BLaER1 (cell line): ENCODE results near the gene KAT7.
A peak's percentile ranks its signal among the peaks of the same experiment; 100 is the strongest.
"Not testable (repeated sequence)": the region's sequence is repeated elsewhere in the genome, so short reads cannot be mapped to it uniquely, and the experiment has no call there.

Experiments used
- H3K27ac ChIP-seq: shearing (Covaris generic); formaldehyde crosslinking; 2 replicates; pipeline ENCODE4 v1.8.1; 2022
- H3K27me3 ChIP-seq: shearing (Covaris generic); formaldehyde crosslinking; 2 replicates; pipeline ENCODE4 v1.8.1; 2022
- H3K36me3 ChIP-seq: shearing (Covaris generic); formaldehyde crosslinking; 2 replicates; pipeline ENCODE4 v1.8.1; 2022
- H3K4me1 ChIP-seq: shearing (Covaris generic); formaldehyde crosslinking; 2 replicates; pipeline ENCODE4 v1.8.1; 2022
- H3K4me2 ChIP-seq: shearing (Covaris generic); formaldehyde crosslinking; 2 replicates; pipeline ENCODE4 v1.8.1; 2022
- H3K4me3 ChIP-seq: shearing (Covaris generic); formaldehyde crosslinking; 2 replicates; pipeline ENCODE4 v1.8.1; 2022
- H3K9ac ChIP-seq: shearing (Covaris generic); formaldehyde crosslinking; 2 replicates; pipeline ENCODE4 v1.8.1; 2022
- H3K9me3 ChIP-seq: shearing (Covaris generic); formaldehyde crosslinking; 2 replicates; pipeline ENCODE4 v1.8.1; 2022
- H4K20me1 ChIP-seq: shearing (Covaris generic); formaldehyde crosslinking; 2 replicates; pipeline ENCODE4 v1.8.1; 2022
- Cebpa-rat ChIP-seq: shearing (Covaris generic); IDR thresholded peaks from 2 replicates; pipeline ENCODE4 v1.8.1; 2022

The KAT7 gene

GRCh38 chr17:49821466-49821865 is 33.0 kb downstream of the KAT7 start:
- peaks cover 27% of the 10 kb centered on the region for H3K4me1 ChIP-seq
- TF ChIP-seq Cebpa-rat, result no peak
- H3K4me3 ChIP-seq, result no peak overlapping the region
- H3K4me2 ChIP-seq, result no peak overlapping the region
- peaks cover 57% of the 10 kb centered on the region for H4K20me1 ChIP-seq
- H3K9ac ChIP-seq, result no peak overlapping the region
- H3K27ac ChIP-seq, result no peak overlapping the region
- no peaks in the 10 kb centered on the region for H3K9me3 ChIP-seq
- no peaks in the 10 kb centered on the region for H3K27me3 ChIP-seq
- H3K36me3 ChIP-seq, result peaks cover 100% of the 10 kb centered on the region

- Histone ChIP-seq H3K36me3 (peaks cover 100% of the 10 kb centered on the region), H4K20me1 (peaks cover 53% of the 10 kb centered on the region), H3K4me2 (no peak overlapping the region), H3K4me1 (peaks cover 23% of the 10 kb centered on the region), H3K9ac (no peak overlapping the region), H3K9me3 (no peaks in the 10 kb centered on the region), H3K27ac (no peak overlapping the region), H3K27me3 (no peaks in the 10 kb centered on the region), H3K4me3 (no peak overlapping the region)
- no peak for TF ChIP-seq Cebpa-rat
Observed at GRCh38 chr17:49821916-49822315, 33.4 kb downstream of the KAT7 start.

GRCh38 chr17:49822829-49823228 is 34.3 kb downstream of the KAT7 start:
- H3K9me3 ChIP-seq, result no peaks in the 10 kb centered on the region
- H3K4me2 ChIP-seq, result no peak overlapping the region
- H3K9ac ChIP-seq, result no peak overlapping the region
- H3K4me3 ChIP-seq, result no peak overlapping the region
- H4K20me1 ChIP-seq, result peaks cover 44% of the 10 kb centered on the region
- TF ChIP-seq Cebpa-rat, result no peak
- peaks cover 16% of the 10 kb centered on the region for H3K4me1 ChIP-seq
- no peak overlapping the region for H3K27ac ChIP-seq
- H3K36me3 ChIP-seq, result peaks cover 100% of the 10 kb centered on the region
- H3K27me3 ChIP-seq, result no peaks in the 10 kb centered on the region

- Histone ChIP-seq H3K9ac (no peak overlapping the region), H3K9me3 (no peaks in the 10 kb centered on the region), H3K27me3 (no peaks in the 10 kb centered on the region), H3K36me3 (peaks cover 100% of the 10 kb centered on the region), H4K20me1 (peaks cover 36% of the 10 kb centered on the region), H3K4me1 (peaks cover 15% of the 10 kb centered on the region), H3K27ac (no peak overlapping the region), H3K4me3 (no peak overlapping the region), H3K4me2 (no peak overlapping the region)
- no peak for TF ChIP-seq Cebpa-rat
Observed at GRCh38 chr17:49823614-49824013, 35.1 kb downstream of the KAT7 start.

- no peaks in the 10 kb centered on the region for H3K27me3 ChIP-seq
- H4K20me1 ChIP-seq, result peaks cover 16% of the 10 kb centered on the region; the same call in 1 of the 2 replicates
- peaks cover 18% of the 10 kb centered on the region for H3K4me1 ChIP-seq
- H3K9me3 ChIP-seq, result no peaks in the 10 kb centered on the region
- no peak overlapping the region for H3K27ac ChIP-seq
- peaks cover 100% of the 10 kb centered on the region for H3K36me3 ChIP-seq
- no peak overlapping the region for H3K9ac ChIP-seq
- TF ChIP-seq Cebpa-rat, result no peak
- no peak overlapping the region for H3K4me3 ChIP-seq
- no peak overlapping the region for H3K4me2 ChIP-seq
Observed at GRCh38 chr17:49825645-49826044, 37.2 kb downstream of the KAT7 start.

- not testable (repeated sequence) for H3K27ac ChIP-seq, H4K20me1 ChIP-seq, H3K27me3 ChIP-seq, H3K4me3 ChIP-seq, H3K9me3 ChIP-seq, H3K9ac ChIP-seq
- H3K4me1 ChIP-seq, result peaks cover 33% of the 10 kb centered on the region
- H3K4me2 ChIP-seq, result peak overlapping the region; percentile 8; the same call in 1 of the 2 replicates
- peaks cover 100% of the 10 kb centered on the region for H3K36me3 ChIP-seq
Observed at GRCh38 chr17:49828325-49828724, 39.8 kb downstream of the KAT7 start.

- no peak for TF ChIP-seq Cebpa-rat
- H3K9ac ChIP-seq, result no peak overlapping the region
- H3K36me3 ChIP-seq, result peaks cover 100% of the 10 kb centered on the region
- 0 out of 2 replicates have a peak overlapping the region, but pooled peaks have one; percentile 12 for H3K27ac ChIP-seq
- H3K27me3 ChIP-seq, result no peaks in the 10 kb centered on the region
- H3K4me1 ChIP-seq, result peaks cover 40% of the 10 kb centered on the region
- no peak overlapping the region for H3K4me3 ChIP-seq
- H3K9me3 ChIP-seq, result peaks cover 3% of the 10 kb centered on the region
- H3K4me2 ChIP-seq, result peak overlapping the region; percentile 6; the same call in 1 of the 2 replicates
- H4K20me1 ChIP-seq, result 0 out of 2 replicates have a peak, but pooled peaks cover 5% of the 10 kb centered on the region
Observed at GRCh38 chr17:49829026-49829425, 40.5 kb downstream of the KAT7 start.

GRCh38 chr17:49830605-49831004 is 42.1 kb downstream of the KAT7 start:
- peaks cover 93% of the 10 kb centered on the region for H3K36me3 ChIP-seq
- no peaks in the 10 kb centered on the region for H3K27me3 ChIP-seq
- H4K20me1 ChIP-seq, result no peaks in the 10 kb centered on the region
- no peak overlapping the region for H3K4me2 ChIP-seq
- no peak overlapping the region for H3K9ac ChIP-seq
- no peak overlapping the region for H3K27ac ChIP-seq
- peaks cover 56% of the 10 kb centered on the region for H3K4me1 ChIP-seq
- peaks cover 7% of the 10 kb centered on the region for H3K9me3 ChIP-seq
- H3K4me3 ChIP-seq, result no peak overlapping the region
- TF ChIP-seq Cebpa-rat, result no peak

GRCh38 chr17:49832840-49833599 is 44.5 kb downstream of the KAT7 start:
- H3K27ac ChIP-seq, result peak overlapping the region; percentile 77; the same call in 1 of the 2 replicates
- TF ChIP-seq Cebpa-rat, result no peak
- peaks cover 76% of the 10 kb centered on the region for H3K4me1 ChIP-seq
- peaks cover 7% of the 10 kb centered on the region for H3K9me3 ChIP-seq
- no peaks in the 10 kb centered on the region for H3K27me3 ChIP-seq
- no peak overlapping the region for H3K4me3 ChIP-seq
- H4K20me1 ChIP-seq, result no peaks in the 10 kb centered on the region
- peaks cover 72% of the 10 kb centered on the region for H3K36me3 ChIP-seq
- no peak overlapping the region for H3K9ac ChIP-seq
- peak overlapping the region; percentile 4; the same call in 1 of the 2 replicates for H3K4me2 ChIP-seq

GRCh38 chr17:49834118-49834743 is 45.8 kb downstream of the KAT7 start:
- H3K9ac ChIP-seq, result no peak overlapping the region
- H3K4me2 ChIP-seq, result peak overlapping the region; percentile 82
- no peak overlapping the region for H3K4me3 ChIP-seq
- peaks cover 60% of the 10 kb centered on the region for H3K36me3 ChIP-seq
- peaks cover 77% of the 10 kb centered on the region for H3K4me1 ChIP-seq
- H4K20me1 ChIP-seq, result no peaks in the 10 kb centered on the region
- H3K9me3 ChIP-seq, result peaks cover 7% of the 10 kb centered on the region
- no peaks in the 10 kb centered on the region for H3K27me3 ChIP-seq
- peak overlapping the region; percentile 77 for H3K27ac ChIP-seq
- no peak for TF ChIP-seq Cebpa-rat
